Fibroblast of lung (primary cell): ENCODE results near the gene ZNF630.

Experiments used
- CTCF ChIP-seq, 2 donors: IDR thresholded peaks in 1 of 2; conservative IDR thresholded peaks in 1 of 2; 1 replicate in 1 of 2; 2 replicates in 1 of 2; pipeline ENCODE4 v1.5.1; 2011 to 2012; ENCODE audit warnings: low read length in 2 of 2, control low read depth in 1 of 2, inconsistent platforms in 1 of 2, low read depth in 1 of 2, mild to moderate bottlenecking in 1 of 2
- EZH2 ChIP-seq: IDR thresholded peaks from 2 replicates; pipeline ENCODE4 v1.5.1; 2012; ENCODE audit warnings: low read length, control low read depth, mild to moderate bottlenecking; ENCODE audit errors: missing control alignments

DNA sequence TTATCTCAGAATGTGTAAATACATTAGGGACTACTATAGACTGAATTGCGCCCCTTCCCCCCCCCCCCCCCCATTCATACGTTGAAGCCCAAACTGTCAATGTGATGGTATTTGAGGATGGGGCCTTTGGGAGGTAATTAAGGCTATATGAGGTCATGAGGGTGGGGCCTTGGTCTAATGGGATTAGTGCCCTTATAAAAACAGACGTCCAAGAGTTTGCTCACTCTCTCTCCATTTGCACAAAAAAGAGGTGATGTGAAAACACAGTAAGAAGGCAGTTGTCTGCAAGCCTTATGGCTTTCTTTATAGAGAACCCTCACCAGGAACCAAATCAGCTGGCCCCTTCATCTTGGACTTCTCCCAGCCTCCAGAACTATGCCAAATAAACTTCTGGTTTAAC, 49.3 kb downstream of the ZNF630 start:
- TF ChIP-seq CTCF (conservative IDR thresholded peaks at IDR 0.05 in 1 of 2, IDR thresholded peaks at IDR 0.05 in 1 of 2; ENCODE audit: low read depth in 1 of 2, low read length in 2 of 2) (no peak), EZH2 (no peak)
